H9 (cell line): ENCODE measurements around the gene MFGE8. TPM values are rescaled to one million over a fixed set of nuclear protein-coding genes. Genes with fewer than 3 reads are reported as not detected.

ENCODE experiments used
- DNase-seq: peaks from one replicate; pipeline ENCODE4 v3.0.0-alpha.2; 2017
- H2AFZ ChIP-seq: one replicate; pipeline ENCODE4 v1.6.1; 2013; ENCODE audit warnings: mild to moderate bottlenecking, low read length, control low read depth, moderate library complexity
- H2AK5ac ChIP-seq: 2 replicates; pipeline ENCODE4 v1.6.1; 2013; ENCODE audit warnings: low read length, control low read depth, mixed read lengths; ENCODE audit not compliant: insufficient read length
- H2BK120ac ChIP-seq: one replicate; pipeline ENCODE4 v1.6.1; 2013; ENCODE audit warnings: low read depth, mild to moderate bottlenecking, low read length, control low read depth, inconsistent platforms; ENCODE audit not compliant: poor library complexity, severe bottlenecking
- H2BK12ac ChIP-seq: 2 replicates; pipeline ENCODE4 v1.6.1; 2013; ENCODE audit warnings: low read length, control low read depth, mixed read lengths, low read depth; ENCODE audit not compliant: insufficient read length
- H2BK15ac ChIP-seq: 2 replicates; pipeline ENCODE4 v1.6.1; 2013; ENCODE audit warnings: low read depth, low read length, control low read depth
- H2BK20ac ChIP-seq: one replicate; pipeline ENCODE4 v1.6.1; 2013; ENCODE audit warnings: low read depth, mild to moderate bottlenecking, low read length, control low read depth, inconsistent platforms; ENCODE audit not compliant: poor library complexity, severe bottlenecking
- H2BK5ac ChIP-seq: 2 replicates; pipeline ENCODE4 v1.6.1; 2013; ENCODE audit warnings: low read length, control low read depth, mixed read lengths; ENCODE audit not compliant: insufficient read length
- H3K14ac ChIP-seq: 2 replicates; pipeline ENCODE4 v1.6.1; 2013; ENCODE audit warnings: low read length, control low read depth; ENCODE audit not compliant: insufficient read depth
- H3K18ac ChIP-seq: 2 replicates; pipeline ENCODE4 v1.6.1; 2013; ENCODE audit warnings: low read depth, mild to moderate bottlenecking, mixed read lengths, low read length, control low read depth; ENCODE audit not compliant: insufficient read length
- H3K23ac ChIP-seq: 2 replicates; pipeline ENCODE4 v1.6.1; 2013; ENCODE audit warnings: low read length, control low read depth, mixed read lengths, low read depth; ENCODE audit not compliant: insufficient read length
- H3K23me2 ChIP-seq: 2 replicates; pipeline ENCODE4 v1.6.1; 2013; ENCODE audit warnings: low read depth, mild to moderate bottlenecking, mixed read lengths, low read length, control low read depth; ENCODE audit not compliant: insufficient read length, poor library complexity, severe bottlenecking
- H3K27ac ChIP-seq: 2 replicates; pipeline ENCODE4 v1.5.1; 2013; ENCODE audit warnings: low read length, control low read depth, mixed read lengths, low read depth; ENCODE audit not compliant: insufficient read length
- H3K27me3 ChIP-seq: 2 replicates; pipeline ENCODE4 v1.6.1; 2013; ENCODE audit warnings: low read length, control low read depth, inconsistent platforms; ENCODE audit not compliant: insufficient read depth
- H3K4ac ChIP-seq: 2 replicates; pipeline ENCODE4 v1.6.1; 2013; ENCODE audit warnings: low read depth, mild to moderate bottlenecking, control low read depth, inconsistent platforms, low read length, moderate library complexity
- H3K4me1 ChIP-seq: 2 replicates; pipeline ENCODE4 v1.6.1; 2013; ENCODE audit warnings: low read length, control low read depth, inconsistent platforms; ENCODE audit not compliant: insufficient read depth
- H3K4me2 ChIP-seq: 2 replicates; pipeline ENCODE4 v1.6.1; 2013; ENCODE audit warnings: low read length, control low read depth, mixed read lengths; ENCODE audit not compliant: insufficient read length, insufficient read depth
- H3K56ac ChIP-seq: 2 replicates; pipeline ENCODE4 v1.6.1; 2013; ENCODE audit warnings: low read depth, mild to moderate bottlenecking, mixed read lengths, low read length, control low read depth; ENCODE audit not compliant: insufficient read length
- H3K79me1 ChIP-seq: 2 replicates; pipeline ENCODE4 v1.6.1; 2013; ENCODE audit warnings: low read depth, mild to moderate bottlenecking, moderate library complexity, low read length, control low read depth, inconsistent platforms; ENCODE audit not compliant: insufficient read depth, poor library complexity, severe bottlenecking
- H3K79me2 ChIP-seq: 2 replicates; pipeline ENCODE4 v1.6.1; 2013; ENCODE audit warnings: low read length, control low read depth, inconsistent platforms; ENCODE audit not compliant: insufficient read depth
- H3K9ac ChIP-seq: 2 replicates; pipeline ENCODE4 v1.6.1; 2013; ENCODE audit warnings: low read length, control low read depth, mixed read lengths; ENCODE audit not compliant: insufficient read length; ENCODE audit errors: extremely low read depth
- H3K9me3 ChIP-seq: one replicate; pipeline ENCODE4 v1.6.1; 2013; ENCODE audit warnings: low read depth, low read length, inconsistent platforms; ENCODE audit not compliant: control insufficient read depth
- H3T11ph ChIP-seq: one replicate; pipeline ENCODE4 v1.6.1; 2013; ENCODE audit warnings: mild to moderate bottlenecking, low read length, control low read depth, inconsistent platforms
- H4K20me1 ChIP-seq: one replicate; pipeline ENCODE4 v1.6.1; 2013; ENCODE audit not compliant: control insufficient read depth, insufficient read length, insufficient read depth
- H4K5ac ChIP-seq: 2 replicates; pipeline ENCODE4 v1.6.1; 2013; ENCODE audit warnings: low read depth, mild to moderate bottlenecking, mixed read lengths, low read length, control low read depth; ENCODE audit not compliant: insufficient read length
- H4K8ac ChIP-seq: replicated peaks from 2 replicates; pipeline ENCODE4 v1.6.1; 2013; ENCODE audit warnings: low read length, control low read depth, mixed read lengths, low read depth; ENCODE audit not compliant: insufficient read length
- H4K91ac ChIP-seq: 2 replicates; pipeline ENCODE4 v1.6.1; 2013; ENCODE audit warnings: low read depth, mild to moderate bottlenecking, moderate library complexity, mixed read lengths, low read length, control low read depth; ENCODE audit not compliant: insufficient read length
- H3K27ac Mint-ChIP-seq, 3 experiments: 2 replicates in 2 of 3; 3 replicates in 1 of 3; pipeline ENCODE4 v1.8.0; 2020 to 2021; ENCODE audit warnings: mixed read lengths in 3 of 3, mild to moderate bottlenecking in 1 of 3, moderate library complexity in 1 of 3
- H3K27me3 Mint-ChIP-seq: 2 replicates; pipeline ENCODE4 v1.8.0; 2021; ENCODE audit warnings: low read depth, mild to moderate bottlenecking, moderate library complexity, mixed read lengths
- H3K36me3 Mint-ChIP-seq, 3 experiments: 2 replicates in 2 of 3; 3 replicates in 1 of 3; pipeline ENCODE4 v1.8.0; 2020 to 2021; ENCODE audit warnings: low read depth in 3 of 3, mixed read lengths in 3 of 3; ENCODE audit not compliant: insufficient read depth in 1 of 3
- H3K4me1 Mint-ChIP-seq, 2 experiments: 2 replicates each; pipeline ENCODE4 v1.8.0; 2020; ENCODE audit warnings: mixed read lengths in 2 of 2
- H3K4me3 Mint-ChIP-seq, 2 experiments: 2 replicates in 1 of 2; 3 replicates in 1 of 2; pipeline ENCODE4 v1.8.0; 2020 to 2021; ENCODE audit warnings: mild to moderate bottlenecking in 2 of 2, mixed read lengths in 2 of 2, moderate library complexity in 1 of 2
- H3K9me3 Mint-ChIP-seq, 2 experiments: 2 replicates in 1 of 2; 3 replicates in 1 of 2; pipeline ENCODE4 v1.8.0; 2020; ENCODE audit warnings: mild to moderate bottlenecking in 2 of 2, mixed read lengths in 2 of 2, moderate library complexity in 1 of 2
- CTCF ChIP-seq: fragments of 200-600 bp; sonication (generic); conservative IDR thresholded peaks from 3 replicates; pipeline ENCODE4 v1.8.0; 2021; ENCODE audit warnings: antibody characterized with exemption, mild to moderate bottlenecking
- WGBS: extraction: QIAGEN DNeasy Blood & Tissue Kit; methylation state at CpG from one replicate; pipeline ENCODE4 v1.1.7; 2013; ENCODE audit warnings: missing lambda C conversion rate, low lambda C conversion rate, mixed read lengths; ENCODE audit not compliant: insufficient read length; ENCODE audit errors: extremely low coverage; 5-methylcytosine and 5-hydroxymethylcytosine counted together
- total RNA-seq: library from RNA; stranded (reverse); gene quantifications from 2 replicates; pipeline ENCODE4 v1.2.1, GENCODE V29; 2021

MFGE8 gene
- total RNA-seq, 1 experiment from 2014 or later = 653 TPM

GRCh38 chr15:88864861-88865497 is 48.2 kb downstream of the MFGE8 start:
- Histone ChIP-seq H2BK15ac (no peak overlapping the region), H3K27ac (no peak overlapping the region), H4K8ac (no peak overlapping the region), H3K9ac (no peak overlapping the region), H3K18ac (no peak overlapping the region), H3K27me3 (no peaks in the 10 kb centered on the region), H2BK120ac (no peak overlapping the region), H3T11ph (no peak overlapping the region), H2BK5ac (no peak overlapping the region), H3K23ac (no peak overlapping the region), H3K4me1 (no peaks in the 10 kb centered on the region), H3K4ac (no peak overlapping the region), H3K4me2 (no peak overlapping the region), H4K5ac (no peak overlapping the region), H3K56ac (no peak overlapping the region), H3K79me1 (no peaks in the 10 kb centered on the region), H2BK12ac (no peak overlapping the region), H4K20me1 (no peaks in the 10 kb centered on the region), H2AFZ (no peak overlapping the region), H4K91ac (no peak overlapping the region), H3K9me3 (no peaks in the 10 kb centered on the region), H3K23me2 (no peaks in the 10 kb centered on the region), H2BK20ac (no peak overlapping the region), H2AK5ac (no peak overlapping the region), H3K14ac (no peak overlapping the region), H3K79me2 (no peaks in the 10 kb centered on the region)
- peaks cover 0 to 1% of the 10 kb centered on the region in 2 experiments; a peak in 3 of 5 replicates for H3K9me3 Mint-ChIP-seq
- WGBS = no CpG with 5 or more reads among the region's 4 CpGs
- H3K27ac Mint-ChIP-seq = no peak overlapping the region
- H3K4me3 Mint-ChIP-seq = no peak overlapping the region
- H3K36me3 Mint-ChIP-seq = peaks cover 0 to 4% (median 0%) of the 10 kb centered on the region in 3 experiments; a peak in 2 of 7 replicates
- peaks cover 29% of the 10 kb centered on the region for H3K27me3 Mint-ChIP-seq
- no peak for TF ChIP-seq CTCF
- peaks cover 4 to 8% of the 10 kb centered on the region in 2 experiments; a peak in 1 of 4 replicates for H3K4me1 Mint-ChIP-seq
- no peak for DNase-seq
